HEK293 (cell line): ENCODE results near the gene DRC7.

Experiments
- CTCF ChIA-PET: fragments of 350-600 bp; formaldehyde crosslinking; extraction: SDS; loops from one replicate; lab custom pipeline; 2021; ENCODE audit warnings: antibody characterized with exemption; lab: Yijun Ruan, JAX
- POLR2A ChIA-PET: fragments of 300-600 bp; formaldehyde crosslinking; extraction: SDS; loops from one replicate; lab custom pipeline; 2020; ENCODE audit warnings: antibody characterized with exemption, inconsistent platforms; lab: Yijun Ruan, JAX
- H3K27ac ChIP-seq: fragments of 200-500 bp; sonication (Bioruptor generic); 2 replicates; pipeline ENCODE4 v1.5.1; 2014; ENCODE audit warnings: low read depth, low read length, control low read depth, inconsistent platforms; ENCODE audit errors: extremely low read depth
- H3K36me3 ChIP-seq, 2 experiments: fragments of 200-500 bp in 1 of 2; sonication (Bioruptor generic) in 1 of 2; 1 replicate in 1 of 2; 2 replicates in 1 of 2; pipeline ENCODE4 v1.5.1; 2014 to 2017; ENCODE audit warnings: inconsistent platforms in 2 of 2, low read length in 2 of 2; ENCODE audit not compliant: control insufficient read depth in 2 of 2, insufficient read depth in 1 of 2
- H3K4me1 ChIP-seq: fragments of 200-500 bp; sonication (Bioruptor generic); 2 replicates; pipeline ENCODE4 v1.5.1; 2014; ENCODE audit warnings: mild to moderate bottlenecking, low read length, inconsistent platforms; ENCODE audit not compliant: control insufficient read depth, insufficient read depth
- H3K4me3 ChIP-seq: 2 replicates; pipeline ENCODE4 v1.5.1; 2011; ENCODE audit warnings: low read depth, mild to moderate bottlenecking, control low read depth, low read length, moderate library complexity
- H3K9me3 ChIP-seq: fragments of 200-500 bp; sonication (Bioruptor generic); 2 replicates; pipeline ENCODE4 v1.5.1; 2014; ENCODE audit warnings: low read depth, low read length, inconsistent platforms; ENCODE audit not compliant: control insufficient read depth, insufficient read depth
- ELK4 ChIP-seq: IDR thresholded peaks from 2 replicates; pipeline ENCODE4 v1.6.1; 2011; ENCODE audit warnings: mild to moderate bottlenecking, low read depth, low read length, borderline replicate concordance
- KLF1 ChIP-seq: fragments of 450-650 bp; formaldehyde crosslinking; IDR thresholded peaks from 2 replicates; pipeline ENCODE4 v1.5.1; 2016; ENCODE audit warnings: missing biosample characterization, missing genetic modification characterization
- MYNN ChIP-seq: fragments of 450-650 bp; formaldehyde crosslinking; IDR thresholded peaks from 2 replicates; pipeline ENCODE4 v1.5.1; 2016; ENCODE audit warnings: missing biosample characterization, missing genetic modification characterization, borderline replicate concordance
- PRDM6 ChIP-seq: fragments of 450-650 bp; formaldehyde crosslinking; IDR thresholded peaks from 2 replicates; pipeline ENCODE4 v1.5.1; 2017; ENCODE audit warnings: missing biosample characterization, missing genetic modification characterization
- ZBTB7A ChIP-seq: fragments of 450-650 bp; formaldehyde crosslinking; IDR thresholded peaks from 2 replicates; pipeline ENCODE4 v1.5.1; 2016; ENCODE audit warnings: low read depth, missing biosample characterization, missing genetic modification characterization
- ZNF202 ChIP-seq: fragments of 450-650 bp; formaldehyde crosslinking; IDR thresholded peaks from 2 replicates; pipeline ENCODE4 v1.5.1; 2016; ENCODE audit warnings: missing biosample characterization, missing genetic modification characterization, borderline replicate concordance
- ZNF274 ChIP-seq, 2 experiments: fragments of 200-500 bp in 1 of 2; fragments of 450-650 bp in 1 of 2; sonication (Bioruptor generic) in 1 of 2; formaldehyde crosslinking in 1 of 2; IDR thresholded peaks; 2 replicates each; pipeline versions ENCODE4 v1.5.1 to v1.6.1; 2014 to 2016; ENCODE audit warnings: borderline replicate concordance in 1 of 2, inconsistent platforms in 1 of 2, low read length in 1 of 2, missing biosample characterization in 1 of 2, missing genetic modification characterization in 1 of 2
- ZNF416 ChIP-seq: fragments of 450-650 bp; formaldehyde crosslinking; IDR thresholded peaks from 2 replicates; pipeline ENCODE4 v1.5.1; 2016; ENCODE audit warnings: missing biosample characterization, missing genetic modification characterization
- ZNF529 ChIP-seq: fragments of 450-650 bp; formaldehyde crosslinking; IDR thresholded peaks from 2 replicates; pipeline ENCODE4 v1.5.1; 2017; ENCODE audit warnings: missing genetic modification characterization, missing biosample characterization; ENCODE audit not compliant: insufficient replicate concordance
- ZNF639 ChIP-seq: fragments of 450-650 bp; formaldehyde crosslinking; IDR thresholded peaks from 2 replicates; pipeline ENCODE4 v1.5.1; 2016; ENCODE audit warnings: missing biosample characterization, missing genetic modification characterization
- ZNF645 ChIP-seq: fragments of 450-650 bp; formaldehyde crosslinking; IDR thresholded peaks from 2 replicates; pipeline ENCODE4; 2016; ENCODE audit warnings: missing biosample characterization, missing genetic modification characterization
- ZNF692 ChIP-seq: fragments of 450-650 bp; formaldehyde crosslinking; IDR thresholded peaks from 2 replicates; pipeline ENCODE4 v1.5.1; 2016; ENCODE audit warnings: missing biosample characterization, missing genetic modification characterization
- ZNF76 ChIP-seq: fragments of 450-650 bp; formaldehyde crosslinking; IDR thresholded peaks from 2 replicates; pipeline ENCODE4; 2016; ENCODE audit warnings: low read depth, missing biosample characterization, missing genetic modification characterization, borderline replicate concordance
- ZNF792 ChIP-seq: fragments of 450-650 bp; formaldehyde crosslinking; IDR thresholded peaks from 2 replicates; pipeline ENCODE4 v1.5.1; 2016; ENCODE audit warnings: missing biosample characterization, missing genetic modification characterization

The DRC7 gene

GRCh38 chr16:57743458-57743857 is 48.9 kb downstream of the DRC7 start:
- TF ChIP-seq ZNF639, result no peak
- TF ChIP-seq ZNF529 (tag by site-specific recombination), result no peak
- no peak for TF ChIP-seq ZNF274 (IDR thresholded peaks at IDR 0.05; ENCODE audit: low read length)
- TF ChIP-seq ZNF274 (tag by site-specific recombination; IDR thresholded peaks at IDR 0.05; ENCODE audit: borderline replicate concordance), result no peak
- TF ChIP-seq MYNN (tag by site-specific recombination), result no peak
- TF ChIP-seq ZNF692 (tag by site-specific recombination), result no peak
- TF ChIP-seq ZNF76 (tag by site-specific recombination), result no peak
- no peak for TF ChIP-seq ZNF645
- TF ChIP-seq ELK4, result no peak
- no peak for TF ChIP-seq ZBTB7A (tag by site-specific recombination)
- TF ChIP-seq ZNF202 (tag by site-specific recombination), result no peak
- TF ChIP-seq ZNF792 (tag by site-specific recombination), result no peak
- no peak overlapping the region for H3K27ac ChIP-seq
- no peak overlapping the region for H3K4me3 ChIP-seq
- H3K36me3 ChIP-seq, result peaks cover 0 to 64% of the 10 kb centered on the region in 2 experiments; a peak in 2 of 3 replicates
- H3K9me3 ChIP-seq, result no peaks in the 10 kb centered on the region
- ChIA-PET CTCF (interaction anchor here (0.6 kb wide), 1 partner anchor 14 kb away, joined by 3 read pairs; no protein-coding TSS in a partner anchor), POLR2A (no interaction called here)
- no peaks in the 10 kb centered on the region for H3K4me1 ChIP-seq

GRCh38 chr16:57743886-57744641 is 49.5 kb downstream of the DRC7 start:
- CTCF ChIA-PET, result interaction anchor here (0.6 to 0.8 kb wide), 2 partner anchors 63 to 129 kb away, joined by 3 read pairs; no protein-coding TSS in a partner anchor
- POLR2A ChIA-PET, result no interaction called here
- TF ChIP-seq ZNF416, result no peak
- no peak for TF ChIP-seq KLF1 (tag by site-specific recombination)
- TF ChIP-seq PRDM6 (tag by site-specific recombination), result no peak

More at GRCh38 chr16:57743886-57744641, 49.5 kb downstream of the DRC7 start:
- Histone ChIP-seq H3K36me3 (peaks cover 0 to 64% of the 10 kb centered on the region in 2 experiments; a peak in 2 of 3 replicates), H3K4me1 (no peaks in the 10 kb centered on the region), H3K4me3 (no peak overlapping the region), H3K9me3 (no peaks in the 10 kb centered on the region), H3K27ac (no peak overlapping the region)
